ENCODE measurements around the gene PCNP. TPM values are rescaled to one million over a fixed set of nuclear protein-coding genes. Genes with fewer than 3 reads are reported as not detected.

Gene PCNP
- total and polyA plus RNA-seq, 2 donors (not counting 1 experiment from before 2014, with no cell fraction given) = 39.1 to 156 TPM

GRCh38 chr3:101542957-101543356 lies 31.0 kb upstream of the PCNP start:
- Mint-ChIP-seq H3K4me3 (no peak overlapping the region), H3K27me3 (peaks cover 12% of the 10 kb centered on the region), H3K9me3 (ENCODE audit: insufficient read depth) (no peaks in the 10 kb centered on the region), H3K4me1 (no peaks in the 10 kb centered on the region), H3K27ac (no peak overlapping the region)
- no peak for ATAC-seq (ENCODE audit: low read depth)
- Histone ChIP-seq H3K4me1 (ENCODE audit: control insufficient read depth in 2 of 2, insufficient read depth in 2 of 2, low read length in 2 of 2) (no peaks in the 10 kb centered on the region), H3K27me3 (replicated peaks in 1 of 4; ENCODE audit: control extremely low read depth in 1 of 4, control insufficient read depth in 3 of 4, insufficient read depth in 4 of 4, low read length in 3 of 4) (peaks cover 0 to 4% (median 1%) of the 10 kb centered on the region in 4 experiments), H3K4me3 (ENCODE audit: control extremely low read depth in 1 of 5, extremely low read depth in 1 of 5, insufficient read depth in 1 of 5, low read depth in 2 of 5, low read length in 4 of 5) (no peak overlapping the region), H3K27ac (ENCODE audit: low read length in 2 of 2) (no peak overlapping the region), H3K36me3 (replicated peaks in 1 of 2; ENCODE audit: control extremely low read depth in 1 of 2, control insufficient read depth in 1 of 2, extremely low read depth in 1 of 2, insufficient read depth in 2 of 2, low read length in 1 of 2) (no peaks in the 10 kb centered on the region), H2AFZ (ENCODE audit: insufficient read depth, low read depth, low read length, poor library complexity, severe bottlenecking) (no peak overlapping the region), H3K9ac (ENCODE audit: low read length) (no peak overlapping the region), H4K20me1 (ENCODE audit: control insufficient read depth, insufficient read depth, low read length, poor library complexity, severe bottlenecking) (no peaks in the 10 kb centered on the region), H3K9me3 (ENCODE audit: control extremely low read depth in 1 of 3, control insufficient read depth in 2 of 3, insufficient read depth in 1 of 3, low read length in 2 of 3) (no peaks in the 10 kb centered on the region), H3K79me2 (ENCODE audit: control insufficient read depth, insufficient read depth, low read length) (no peaks in the 10 kb centered on the region), H3K4me2 (replicated peaks; ENCODE audit: low read depth, low read length, poor library complexity, severe bottlenecking) (no peak overlapping the region)
- no peak for DNase-seq
- ChIA-PET CTCF (no interaction called here), POLR2A (no interaction called here)
- TF ChIP-seq EZH2 (IDR thresholded peaks at IDR 0.05; ENCODE audit: borderline replicate concordance, insufficient read depth, low read depth, low read length, poor library complexity, severe bottlenecking) = no peak
- TF ChIP-seq, protein P1, sequence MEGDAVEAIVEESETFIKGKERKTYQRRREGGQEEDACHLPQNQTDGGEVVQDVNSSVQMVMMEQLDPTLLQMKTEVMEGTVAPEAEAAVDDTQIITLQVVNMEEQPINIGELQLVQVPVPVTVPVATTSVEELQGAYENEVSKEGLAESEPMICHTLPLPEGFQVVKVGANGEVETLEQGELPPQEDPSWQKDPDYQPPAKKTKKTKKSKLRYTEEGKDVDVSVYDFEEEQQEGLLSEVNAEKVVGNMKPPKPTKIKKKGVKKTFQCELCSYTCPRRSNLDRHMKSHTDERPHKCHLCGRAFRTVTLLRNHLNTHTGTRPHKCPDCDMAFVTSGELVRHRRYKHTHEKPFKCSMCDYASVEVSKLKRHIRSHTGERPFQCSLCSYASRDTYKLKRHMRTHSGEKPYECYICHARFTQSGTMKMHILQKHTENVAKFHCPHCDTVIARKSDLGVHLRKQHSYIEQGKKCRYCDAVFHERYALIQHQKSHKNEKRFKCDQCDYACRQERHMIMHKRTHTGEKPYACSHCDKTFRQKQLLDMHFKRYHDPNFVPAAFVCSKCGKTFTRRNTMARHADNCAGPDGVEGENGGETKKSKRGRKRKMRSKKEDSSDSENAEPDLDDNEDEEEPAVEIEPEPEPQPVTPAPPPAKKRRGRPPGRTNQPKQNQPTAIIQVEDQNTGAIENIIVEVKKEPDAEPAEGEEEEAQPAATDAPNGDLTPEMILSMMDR (IDR thresholded peaks at IDR 0.05) = no peak
- intact Hi-C loops (cut with micrococcal nuclease) = no loop called here

- no peak overlapping the region for H3K27ac Mint-ChIP-seq
- Histone ChIP-seq H3K79me2 (ENCODE audit: control insufficient read depth, insufficient read depth, low read length) (no peaks in the 10 kb centered on the region), H3K9me3 (ENCODE audit: control extremely low read depth in 1 of 3, control insufficient read depth in 2 of 3, insufficient read depth in 1 of 3, low read length in 2 of 3) (no peaks in the 10 kb centered on the region), H3K36me3 (replicated peaks in 1 of 2; ENCODE audit: control extremely low read depth in 1 of 2, control insufficient read depth in 1 of 2, extremely low read depth in 1 of 2, insufficient read depth in 2 of 2, low read length in 1 of 2) (no peaks in the 10 kb centered on the region), H3K4me1 (ENCODE audit: control insufficient read depth in 2 of 2, insufficient read depth in 2 of 2, low read length in 2 of 2) (no peaks in the 10 kb centered on the region), H4K20me1 (ENCODE audit: control insufficient read depth, insufficient read depth, low read length, poor library complexity, severe bottlenecking) (no peaks in the 10 kb centered on the region), H3K9ac (ENCODE audit: low read length) (no peak overlapping the region), H3K4me2 (replicated peaks; ENCODE audit: low read depth, low read length, poor library complexity, severe bottlenecking) (no peak overlapping the region), H2AFZ (ENCODE audit: insufficient read depth, low read depth, low read length, poor library complexity, severe bottlenecking) (no peak overlapping the region), H3K27me3 (replicated peaks in 1 of 4; ENCODE audit: control extremely low read depth in 1 of 4, control insufficient read depth in 3 of 4, insufficient read depth in 4 of 4, low read length in 3 of 4) (peaks cover 0 to 4% (median 1%) of the 10 kb centered on the region in 4 experiments), H3K4me3 (ENCODE audit: control extremely low read depth in 1 of 5, extremely low read depth in 1 of 5, insufficient read depth in 1 of 5, low read depth in 2 of 5, low read length in 4 of 5) (no peak overlapping the region), H3K27ac (ENCODE audit: low read length in 2 of 2) (no peak overlapping the region)
- ATAC-seq (ENCODE audit: low read depth) (no peak), DNase-seq (no peak)
- H3K4me3 Mint-ChIP-seq = no peak overlapping the region
- TF ChIP-seq EZH2 (IDR thresholded peaks at IDR 0.05; ENCODE audit: borderline replicate concordance, insufficient read depth, low read depth, low read length, poor library complexity, severe bottlenecking) = no peak
- TF ChIP-seq, protein P1 (IDR thresholded peaks at IDR 0.05) = no peak
- no peaks in the 10 kb centered on the region for H3K4me1 Mint-ChIP-seq
- peaks cover 16% of the 10 kb centered on the region for H3K27me3 Mint-ChIP-seq
- ChIA-PET CTCF (no interaction called here), POLR2A (no interaction called here)
- H3K9me3 Mint-ChIP-seq (ENCODE audit: insufficient read depth) = no peaks in the 10 kb centered on the region
- intact Hi-C loops (cut with micrococcal nuclease) = no loop called here
- no CpG with 5 or more reads among the region's 1 CpG for WGBS (ENCODE audit: insufficient coverage)
Observed at GRCh38 chr3:101544161-101544850, 29.7 kb upstream of the PCNP start.
